A549 treated with CpdA at 1 μM for 4 hours (cell line): Measurements from ENCODE around the gene TMEM121B. TPM values are rescaled to one million over a fixed set of nuclear protein-coding genes. Genes with fewer than 3 reads are reported as not detected.

ENCODE experiments used
- total RNA-seq: library from RNA; stranded (reverse); fragments of 200-300 nt; extraction: Qiagen RNA extraction; gene quantifications from 5 replicates; pipeline ENCODE4 v1.2.3, GENCODE V29; 2022; ENCODE audit warnings: low read depth

The TMEM121B gene
- total RNA-seq: 0.11 to 0.22 TPM (median 0.15 TPM) in 5 replicates

DNA sequence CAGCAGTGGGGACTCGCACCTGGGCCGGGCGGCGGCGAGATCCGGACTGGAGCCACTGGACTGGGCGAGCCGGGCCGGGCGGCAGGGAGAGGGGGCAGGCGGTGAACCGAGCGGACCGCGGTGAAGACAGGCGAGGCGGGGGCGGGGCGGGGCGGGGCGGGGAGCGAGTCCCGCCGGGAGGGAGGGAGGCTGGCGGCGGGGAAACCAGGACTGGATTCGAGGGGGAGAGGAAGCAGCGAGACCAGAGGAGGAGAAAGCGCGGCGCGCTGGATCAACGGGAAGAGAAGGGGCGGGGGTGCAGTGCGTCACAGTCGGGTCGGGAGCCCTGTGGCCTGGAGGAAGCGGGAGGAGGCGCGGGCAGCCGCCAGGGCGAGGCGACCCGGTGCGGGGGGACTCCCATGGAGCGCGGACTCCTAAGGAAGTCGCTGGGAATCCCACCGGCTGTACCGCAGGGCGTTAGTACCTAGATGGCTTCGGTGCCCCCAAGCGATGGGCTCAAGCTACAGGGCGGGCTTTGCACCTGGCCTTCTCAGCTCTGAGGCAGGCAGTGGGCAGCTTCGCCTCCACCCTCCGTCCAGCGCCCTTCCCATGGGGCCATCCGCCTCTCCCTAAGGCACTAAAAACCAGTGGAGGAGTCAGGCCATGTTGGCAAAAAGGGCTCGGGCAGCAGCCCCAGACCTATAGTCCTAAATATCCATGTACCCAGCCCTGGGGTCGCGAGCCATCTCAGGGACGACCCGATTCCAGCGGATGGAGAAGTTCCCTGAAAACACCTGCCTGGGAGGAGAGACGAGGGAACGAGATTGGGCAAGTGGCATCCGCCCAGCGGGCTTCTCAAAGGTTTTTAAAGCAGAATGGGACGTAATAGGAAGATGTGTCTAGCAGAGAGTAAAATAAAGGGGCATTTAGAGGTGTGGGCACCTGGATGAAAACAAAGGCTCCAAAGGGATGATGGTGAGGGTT is at the start of gene TMEM121B:
TSS of gene TMEM121B (minus strand) at position 128 of the 963 bp plus-strand sequence. CDS start 233 bp downstream, outside the sequence.

DNA sequence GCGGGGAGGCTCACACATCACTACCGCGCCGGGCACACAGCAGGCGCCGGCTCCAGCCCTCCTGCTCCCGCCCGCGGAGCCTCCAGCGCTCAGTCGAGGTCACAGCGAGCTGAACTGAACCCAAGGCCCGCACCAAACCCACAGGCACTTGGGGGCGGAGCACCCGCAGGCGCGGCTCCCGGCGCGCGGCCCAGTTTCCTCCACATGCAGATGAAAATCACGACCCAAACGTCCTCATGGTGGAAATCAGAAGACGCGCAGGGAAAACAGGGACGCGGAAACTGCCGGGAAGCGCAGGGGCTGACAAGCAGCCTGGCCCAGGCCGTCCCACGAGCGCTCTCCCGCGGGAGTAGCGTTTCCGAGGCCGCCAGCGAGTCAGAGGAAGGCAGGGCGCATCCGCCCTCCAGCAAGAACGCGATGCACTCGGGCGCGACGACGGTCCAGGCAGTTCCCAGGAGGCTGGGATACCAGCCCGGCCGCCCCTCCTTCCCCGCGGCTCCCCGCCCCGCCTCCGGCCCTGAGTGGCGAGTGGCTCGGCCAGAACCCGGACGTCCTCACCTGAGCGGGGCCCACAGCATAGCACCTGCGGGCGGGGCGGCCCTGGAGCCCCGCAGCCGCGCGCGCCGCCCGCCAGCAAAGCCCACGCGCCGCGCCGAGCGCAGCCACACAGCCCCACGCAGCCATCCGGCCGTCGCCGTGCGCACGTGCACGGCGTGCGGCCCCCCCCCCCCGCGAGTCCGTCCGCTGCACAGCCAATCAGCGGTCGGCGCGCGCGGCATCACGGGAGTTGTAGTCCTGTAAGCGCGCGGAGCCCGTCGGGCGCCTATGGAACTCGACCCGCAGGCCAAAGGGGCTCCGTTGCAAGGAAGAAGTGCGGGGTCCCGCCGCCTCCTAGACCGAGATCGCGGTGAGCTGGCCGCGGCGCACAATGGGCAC is 37.7 kb upstream of the TMEM121B start, which contains the start of gene HDHD5:
TSS of gene HDHD5 (minus strand) at position 710 of the 936 bp plus-strand sequence. CDS start at position 684, 26 bp downstream.

DNA sequence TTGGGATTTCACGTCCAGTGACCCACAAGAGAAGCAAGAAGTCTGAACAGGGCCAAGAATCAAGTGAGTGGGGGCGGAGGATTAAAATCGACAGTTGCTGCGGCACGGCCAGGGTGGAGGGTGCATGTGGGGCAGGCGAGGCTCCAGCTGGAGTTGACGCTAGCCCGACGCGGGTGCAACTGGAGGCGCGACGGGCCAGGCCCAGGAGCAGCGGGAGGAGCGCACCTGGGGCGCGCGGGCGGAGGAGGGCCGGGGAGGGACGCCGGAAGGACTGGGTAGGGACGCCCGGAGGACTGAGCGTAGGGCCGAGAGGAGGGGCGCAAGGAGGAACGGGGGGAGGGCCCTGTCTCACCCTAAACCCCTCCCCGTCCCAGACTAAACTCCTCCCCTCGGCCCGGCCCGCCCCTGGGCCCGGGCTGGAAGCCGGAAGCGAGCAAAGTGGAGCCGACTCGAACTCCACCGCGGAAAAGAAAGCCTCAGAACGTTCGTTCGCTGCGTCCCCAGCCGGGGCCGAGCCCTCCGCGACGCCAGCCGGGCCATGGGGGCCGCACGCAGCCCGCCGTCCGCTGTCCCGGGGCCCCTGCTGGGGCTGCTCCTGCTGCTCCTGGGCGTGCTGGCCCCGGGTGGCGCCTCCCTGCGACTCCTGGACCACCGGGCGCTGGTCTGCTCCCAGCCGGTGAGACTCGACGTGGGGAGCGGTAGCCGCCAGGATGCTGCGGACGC is 36.4 kb downstream of the TMEM121B start, which contains the start of gene IL17RA:
TSS of gene IL17RA (plus strand) at position 447 of the 723 bp plus-strand sequence. CDS start at position 539, 92 bp downstream.

Other genes starting within 250 kb of the TMEM121B start
- not detected in 5 replicates for gene GAB4, start 113.1 kb downstream of the TMEM121B start, total RNA-seq
- 5.6 to 7.4 TPM (median 6.7 TPM) in 5 replicates for gene IL17RA, start 36.4 kb downstream of the TMEM121B start, total RNA-seq
- 32.1 to 42.0 TPM (median 40.8 TPM) in 5 replicates for gene HDHD5, start 37.9 kb upstream of the TMEM121B start, total RNA-seq
- gene ADA2, start 98.1 kb upstream of the TMEM121B start, total RNA-seq: 0.22 TPM in 1 of 5 replicates, not detected in the others
- gene CECR2, start 248.1 kb upstream of the TMEM121B start, total RNA-seq: 0.07 to 0.12 TPM (median 0.08 TPM) in 5 replicates